AG09319 (cell line): ENCODE measurements around the gene SUPT3H.
"Not testable (repeated sequence)": the region's sequence is repeated elsewhere in the genome, so short reads cannot be mapped to it uniquely, and the experiment has no call there.

ENCODE experiments used
- DNase-seq: peaks from one replicate; pipeline ENCODE4 v3.0.0-alpha.2; 2010; ENCODE audit warnings: low read depth; ENCODE audit errors: extremely low read depth
- TF ChIP-seq, protein P1 (sequence below): IDR thresholded peaks from 2 replicates; pipeline ENCODE4 v1.5.1; 2011; ENCODE audit warnings: low read depth, mild to moderate bottlenecking, inconsistent platforms, low read length, moderate library complexity

Gene SUPT3H

GRCh38 chr6:45300736-45301135, 77.0 kb downstream of the SUPT3H start:
- TF ChIP-seq, protein P1, sequence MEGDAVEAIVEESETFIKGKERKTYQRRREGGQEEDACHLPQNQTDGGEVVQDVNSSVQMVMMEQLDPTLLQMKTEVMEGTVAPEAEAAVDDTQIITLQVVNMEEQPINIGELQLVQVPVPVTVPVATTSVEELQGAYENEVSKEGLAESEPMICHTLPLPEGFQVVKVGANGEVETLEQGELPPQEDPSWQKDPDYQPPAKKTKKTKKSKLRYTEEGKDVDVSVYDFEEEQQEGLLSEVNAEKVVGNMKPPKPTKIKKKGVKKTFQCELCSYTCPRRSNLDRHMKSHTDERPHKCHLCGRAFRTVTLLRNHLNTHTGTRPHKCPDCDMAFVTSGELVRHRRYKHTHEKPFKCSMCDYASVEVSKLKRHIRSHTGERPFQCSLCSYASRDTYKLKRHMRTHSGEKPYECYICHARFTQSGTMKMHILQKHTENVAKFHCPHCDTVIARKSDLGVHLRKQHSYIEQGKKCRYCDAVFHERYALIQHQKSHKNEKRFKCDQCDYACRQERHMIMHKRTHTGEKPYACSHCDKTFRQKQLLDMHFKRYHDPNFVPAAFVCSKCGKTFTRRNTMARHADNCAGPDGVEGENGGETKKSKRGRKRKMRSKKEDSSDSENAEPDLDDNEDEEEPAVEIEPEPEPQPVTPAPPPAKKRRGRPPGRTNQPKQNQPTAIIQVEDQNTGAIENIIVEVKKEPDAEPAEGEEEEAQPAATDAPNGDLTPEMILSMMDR: no peak
- no peak for DNase-seq

GRCh38 chr6:45299096-45299581, 78.6 kb downstream of the SUPT3H start:
- no peak for DNase-seq
- TF ChIP-seq, protein P1: no peak

- TF ChIP-seq, protein P1: no peak
- no peak for DNase-seq
Measured at GRCh38 chr6:45297320-45297719, 80.4 kb downstream of the SUPT3H start.

- DNase-seq: not testable (repeated sequence)
Measured at GRCh38 chr6:45294065-45294701, 83.6 kb downstream of the SUPT3H start.

GRCh38 chr6:45293306-45293705, 84.4 kb downstream of the SUPT3H start:
- no peak for DNase-seq
- TF ChIP-seq, protein P1: no peak

DNA sequence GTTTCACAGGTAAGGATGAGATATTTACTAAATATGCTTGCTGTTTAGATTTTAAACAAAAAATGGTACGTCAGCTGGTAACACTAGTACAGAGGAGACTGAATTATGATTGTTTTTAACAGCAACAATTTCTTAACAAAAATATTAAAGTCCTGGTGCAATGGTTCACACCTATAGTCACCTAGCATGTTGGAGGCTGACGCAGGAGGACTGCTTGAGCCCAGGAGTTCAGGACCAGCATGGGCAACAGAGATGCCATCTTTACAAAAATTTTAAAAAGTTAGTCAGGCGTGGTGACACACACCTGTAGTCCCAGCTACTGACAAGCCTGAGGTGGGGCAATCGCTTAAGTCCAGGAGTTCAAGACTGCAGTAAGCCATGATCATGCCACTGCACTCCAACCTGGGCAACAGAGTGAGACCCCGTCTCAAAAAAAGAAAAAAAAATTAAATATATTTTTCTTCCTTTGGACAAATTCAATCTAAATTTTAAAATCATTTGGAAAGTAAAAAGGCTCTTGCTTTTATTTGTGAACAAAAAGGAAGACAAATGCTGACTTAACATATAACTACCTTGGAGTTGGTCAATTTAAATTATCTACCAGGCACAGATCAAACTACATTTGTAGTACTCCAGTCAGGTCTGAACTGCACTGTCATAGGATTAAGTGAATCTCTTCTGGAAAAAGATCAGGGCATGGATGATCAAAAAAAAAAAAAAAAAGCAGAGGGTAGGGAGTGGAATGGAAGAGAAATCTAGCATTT, 87.8 kb downstream of the SUPT3H start:
- DNase-seq: no peak
- TF ChIP-seq, protein P1: no peak

DNA sequence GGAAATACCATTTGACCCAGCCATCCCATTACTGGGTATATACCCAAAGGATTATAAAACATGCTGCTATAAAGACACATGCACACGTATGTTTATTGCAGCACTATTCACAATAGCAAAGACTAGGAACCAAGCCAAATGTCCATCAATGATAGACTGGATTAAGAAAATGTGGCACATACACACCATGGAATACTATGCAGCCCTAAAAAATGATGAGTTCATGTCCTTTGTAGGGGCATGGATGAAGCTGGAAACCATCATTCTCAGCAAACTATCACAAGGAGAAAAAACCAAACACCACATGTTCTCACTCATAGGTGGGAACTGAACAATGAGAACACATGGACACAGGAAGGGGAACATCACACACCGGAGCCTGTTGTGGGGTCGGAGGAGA, 91.0 kb downstream of the SUPT3H start:
- DNase-seq: not testable (repeated sequence)

DNA sequence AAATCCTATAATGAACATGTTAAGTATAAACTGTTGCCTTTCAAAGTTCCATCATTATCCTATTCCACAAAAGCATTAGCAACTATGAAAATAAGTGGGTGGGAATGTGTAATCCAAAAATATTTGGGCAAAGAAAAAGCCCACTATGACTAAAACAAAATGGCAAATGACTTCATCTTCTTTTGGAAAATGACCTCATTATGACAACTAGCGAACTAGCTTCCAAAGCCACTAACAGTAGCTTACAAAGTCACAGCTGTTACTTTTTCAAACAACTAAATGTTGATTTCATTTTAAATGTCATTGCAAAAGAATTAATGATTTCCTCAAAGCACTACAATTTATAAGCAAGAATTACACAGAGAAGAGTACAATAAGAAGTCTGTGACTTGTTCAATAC, 99.4 kb downstream of the SUPT3H start:
- no peak for DNase-seq
- TF ChIP-seq, protein P1: no peak

GRCh38 chr6:45277741-45278140, 100.0 kb downstream of the SUPT3H start:
- not testable (repeated sequence) for DNase-seq
